Muscle layer of duodenum (tissue), 2 donors: Measurements from ENCODE around the gene FEZ2.

ENCODE experiments used
- H3K27ac ChIP-seq: one replicate; pipeline ENCODE4 v1.7.0; 2013; ENCODE audit warnings: mild to moderate bottlenecking, low read length
- H3K27me3 ChIP-seq: one replicate; pipeline ENCODE4 v1.7.0; 2013; ENCODE audit warnings: low read depth, mild to moderate bottlenecking, control low read depth, low read length
- H3K36me3 ChIP-seq, 2 donors: one replicate each; pipeline ENCODE4 v1.7.0; 2013; ENCODE audit warnings: low read length in 2 of 2, control low read depth in 1 of 2, mild to moderate bottlenecking in 1 of 2; ENCODE audit not compliant: insufficient read depth in 2 of 2, control insufficient read depth in 1 of 2
- H3K4me1 ChIP-seq, 2 donors: one replicate each; pipeline ENCODE4 v1.7.0; 2013; ENCODE audit warnings: low read length in 2 of 2, mild to moderate bottlenecking in 2 of 2, control low read depth in 1 of 2, moderate library complexity in 1 of 2; ENCODE audit not compliant: insufficient read depth in 2 of 2, control insufficient read depth in 1 of 2
- H3K4me3 ChIP-seq, 2 donors: one replicate each; pipeline ENCODE4 v1.7.0; 2013; ENCODE audit warnings: low read length in 2 of 2, low read depth in 1 of 2, mild to moderate bottlenecking in 1 of 2
- H3K9me3 ChIP-seq, 2 donors: one replicate each; pipeline ENCODE4 v1.7.0; 2013; ENCODE audit warnings: low read length in 2 of 2, control low read depth in 1 of 2, mild to moderate bottlenecking in 1 of 2; ENCODE audit not compliant: control insufficient read depth in 1 of 2
- donor health status: healthy.

FEZ2 gene

GRCh38 chr2:36586672-36587071 lies 11.3 kb downstream of the FEZ2 start:
- Histone ChIP-seq H3K27ac (no peak overlapping the region), H3K4me1 (peaks cover 3 to 25% of the 10 kb centered on the region in 2 donors), H3K36me3 (peaks cover 21 to 28% of the 10 kb centered on the region in 2 donors), H3K4me3 (no peak overlapping the region), H3K27me3 (no peaks in the 10 kb centered on the region), H3K9me3 (no peaks in the 10 kb centered on the region)

GRCh38 chr2:36584148-36584794 lies 13.7 kb downstream of the FEZ2 start:
- H3K4me1 ChIP-seq = peaks cover 0 to 8% of the 10 kb centered on the region in 2 donors
- H3K27me3 ChIP-seq = no peaks in the 10 kb centered on the region
- H3K36me3 ChIP-seq = peaks cover 26 to 44% of the 10 kb centered on the region in 2 donors
- no peaks in the 10 kb centered on the region for H3K9me3 ChIP-seq
- H3K4me3 ChIP-seq = no peak overlapping the region
- H3K27ac ChIP-seq = no peak overlapping the region

GRCh38 chr2:36582951-36583350 lies 15.0 kb downstream of the FEZ2 start:
- Histone ChIP-seq H3K4me3 (no peak overlapping the region), H3K27ac (no peak overlapping the region), H3K27me3 (no peaks in the 10 kb centered on the region), H3K4me1 (peaks cover 0 to 10% of the 10 kb centered on the region in 2 donors), H3K36me3 (peaks cover 39 to 58% of the 10 kb centered on the region in 2 donors), H3K9me3 (no peaks in the 10 kb centered on the region)

GRCh38 chr2:36582538-36582937 lies 15.4 kb downstream of the FEZ2 start:
- peaks cover 0 to 10% of the 10 kb centered on the region in 2 donors for H3K4me1 ChIP-seq
- H3K4me3 ChIP-seq = no peak overlapping the region
- no peaks in the 10 kb centered on the region for H3K9me3 ChIP-seq
- H3K27ac ChIP-seq = no peak overlapping the region
- H3K27me3 ChIP-seq = no peaks in the 10 kb centered on the region
- peaks cover 43 to 62% of the 10 kb centered on the region in 2 donors for H3K36me3 ChIP-seq

- Histone ChIP-seq H3K9me3 (no peaks in the 10 kb centered on the region), H3K4me3 (no peak overlapping the region), H3K27me3 (no peaks in the 10 kb centered on the region), H3K36me3 (peaks cover 39 to 67% of the 10 kb centered on the region in 2 donors), H3K4me1 (peaks cover 0 to 4% of the 10 kb centered on the region in 2 donors), H3K27ac (no peak overlapping the region)
Observed at GRCh38 chr2:36579297-36579664, 18.7 kb downstream of the FEZ2 start.

GRCh38 chr2:36578343-36579296 lies 19.3 kb downstream of the FEZ2 start:
- Histone ChIP-seq H3K27ac (no peak overlapping the region), H3K4me3 (no peak overlapping the region), H3K9me3 (no peaks in the 10 kb centered on the region), H3K27me3 (no peaks in the 10 kb centered on the region), H3K36me3 (peaks cover 33 to 65% of the 10 kb centered on the region in 2 donors), H3K4me1 (peaks cover 0 to 4% of the 10 kb centered on the region in 2 donors)

- Histone ChIP-seq H3K9me3 (no peaks in the 10 kb centered on the region), H3K4me3 (no peak overlapping the region), H3K27ac (no peak overlapping the region), H3K27me3 (no peaks in the 10 kb centered on the region), H3K36me3 (peaks cover 29 to 61% of the 10 kb centered on the region in 2 donors), H3K4me1 (peaks cover 0 to 4% of the 10 kb centered on the region in 2 donors)
Observed at GRCh38 chr2:36577884-36578283, 20.1 kb downstream of the FEZ2 start.

GRCh38 chr2:36574560-36574959 lies 23.4 kb downstream of the FEZ2 start:
- H3K27ac ChIP-seq = no peak overlapping the region
- H3K4me3 ChIP-seq = no peak overlapping the region
- no peaks in the 10 kb centered on the region for H3K9me3 ChIP-seq
- H3K4me1 ChIP-seq = peaks cover 0 to 4% of the 10 kb centered on the region in 2 donors
- no peaks in the 10 kb centered on the region for H3K27me3 ChIP-seq
- H3K36me3 ChIP-seq = peaks cover 24 to 40% of the 10 kb centered on the region in 2 donors

- H3K27ac ChIP-seq = no peak overlapping the region
- H3K36me3 ChIP-seq = peaks cover 13 to 34% of the 10 kb centered on the region in 2 donors
Observed at GRCh38 chr2:36573165-36573564, 24.8 kb downstream of the FEZ2 start.

GRCh38 chr2:36572719-36573059 lies 25.3 kb downstream of the FEZ2 start:
- Histone ChIP-seq H3K4me1 (no peaks in the 10 kb centered on the region), H3K9me3 (no peaks in the 10 kb centered on the region), H3K36me3 (peaks cover 9 to 29% of the 10 kb centered on the region in 2 donors), H3K27ac (no peak overlapping the region), H3K27me3 (no peaks in the 10 kb centered on the region), H3K4me3 (no peak overlapping the region)

More at GRCh38 chr2:36573165-36573564, 24.8 kb downstream of the FEZ2 start:
- H3K27me3 ChIP-seq = no peaks in the 10 kb centered on the region
- no peaks in the 10 kb centered on the region for H3K9me3 ChIP-seq
- H3K4me1 ChIP-seq = no peaks in the 10 kb centered on the region
- H3K4me3 ChIP-seq = no peak overlapping the region

GRCh38 chr2:36572054-36572718 lies 25.8 kb downstream of the FEZ2 start:
- Histone ChIP-seq H3K36me3 (peaks cover 5 to 24% of the 10 kb centered on the region in 2 donors), H3K27me3 (no peaks in the 10 kb centered on the region), H3K4me3 (no peak overlapping the region), H3K4me1 (no peaks in the 10 kb centered on the region), H3K9me3 (no peaks in the 10 kb centered on the region), H3K27ac (no peak overlapping the region)
